Osteocyte (in vitro differentiated cells): ENCODE data around the gene RNF181. TPM values are rescaled to one million over a fixed set of nuclear protein-coding genes. Genes with fewer than 3 reads are reported as not detected.
"Not testable (repeated sequence)": the region's sequence is repeated elsewhere in the genome, so short reads cannot be mapped to it uniquely, and the experiment has no call there.

ENCODE experiments used
- DNase-seq: peaks from one replicate; pipeline ENCODE4 v3.0.0; 2021; ENCODE audit warnings: mixed read lengths; ENCODE audit not compliant: unreplicated experiment; ENCODE audit errors: extremely low spot score
- H3K27ac Mint-ChIP-seq: one replicate; pipeline ENCODE4 v1.8.0; 2021; ENCODE audit warnings: mild to moderate bottlenecking, mixed read lengths; ENCODE audit not compliant: unreplicated experiment
- H3K27me3 Mint-ChIP-seq: one replicate; pipeline ENCODE4 v1.8.0; 2021; ENCODE audit warnings: mixed read lengths; ENCODE audit not compliant: unreplicated experiment
- H3K36me3 Mint-ChIP-seq: one replicate; pipeline ENCODE4 v1.8.0; 2021; ENCODE audit warnings: mixed read lengths; ENCODE audit not compliant: unreplicated experiment
- H3K4me1 Mint-ChIP-seq: one replicate; pipeline ENCODE4 v1.8.0; 2021; ENCODE audit warnings: mixed read lengths; ENCODE audit not compliant: unreplicated experiment
- H3K4me3 Mint-ChIP-seq: one replicate; pipeline ENCODE4 v1.8.0; 2021; ENCODE audit warnings: mild to moderate bottlenecking, moderate library complexity, mixed read lengths; ENCODE audit not compliant: unreplicated experiment
- H3K9me3 Mint-ChIP-seq: one replicate; pipeline ENCODE4 v1.8.0; 2021; ENCODE audit warnings: mixed read lengths; ENCODE audit not compliant: unreplicated experiment
- CTCF ChIP-seq: fragments of 200-600 bp; sonication (generic); IDR thresholded peaks from 2 replicates; pipeline ENCODE4 v1.5.0; 2021; ENCODE audit warnings: antibody characterized with exemption, mild to moderate bottlenecking, moderate library complexity
- total RNA-seq: library from RNA; stranded (reverse); gene quantifications from 2 replicates; pipeline ENCODE4 v1.2.1, GENCODE V29; 2021

The RNF181 gene
- total RNA-seq, 1 donor from 2014 or later: 77.2 TPM

- Mint-ChIP-seq H3K27me3 (no peaks in the 10 kb centered on the region), H3K4me1 (peaks cover 10% of the 10 kb centered on the region), H3K4me3 (no peak overlapping the region), H3K27ac (no peak overlapping the region), H3K9me3 (no peaks in the 10 kb centered on the region), H3K36me3 (peaks cover 37% of the 10 kb centered on the region)
- no peak for DNase-seq
- no peak for TF ChIP-seq CTCF
Observed at GRCh38 chr2:85553184-85553583, 42.4 kb upstream of the RNF181 start.

GRCh38 chr2:85554980-85555612, 40.4 kb upstream of the RNF181 start:
- Mint-ChIP-seq H3K36me3 (peaks cover 37% of the 10 kb centered on the region), H3K9me3 (no peaks in the 10 kb centered on the region), H3K4me3 (no peak overlapping the region), H3K4me1 (peaks cover 11% of the 10 kb centered on the region), H3K27me3 (no peaks in the 10 kb centered on the region), H3K27ac (no peak overlapping the region)
- TF ChIP-seq CTCF: no peak
- no peak for DNase-seq

GRCh38 chr2:85557130-85557529, 38.4 kb upstream of the RNF181 start:
- H3K4me1 Mint-ChIP-seq: peaks cover 24% of the 10 kb centered on the region
- H3K27ac Mint-ChIP-seq: no peak overlapping the region
- H3K9me3 Mint-ChIP-seq: no peaks in the 10 kb centered on the region
- H3K36me3 Mint-ChIP-seq: peaks cover 28% of the 10 kb centered on the region
- H3K4me3 Mint-ChIP-seq: no peak overlapping the region
- H3K27me3 Mint-ChIP-seq: no peaks in the 10 kb centered on the region
- no peak for TF ChIP-seq CTCF
- DNase-seq: no peak

- peaks cover 24% of the 10 kb centered on the region for H3K36me3 Mint-ChIP-seq
- H3K4me1 Mint-ChIP-seq: peaks cover 24% of the 10 kb centered on the region
- no peak for DNase-seq
- no peaks in the 10 kb centered on the region for H3K9me3 Mint-ChIP-seq
- H3K27me3 Mint-ChIP-seq: no peaks in the 10 kb centered on the region
- H3K27ac Mint-ChIP-seq: no peak overlapping the region
- no peak overlapping the region for H3K4me3 Mint-ChIP-seq
- TF ChIP-seq CTCF: no peak
Observed at GRCh38 chr2:85558160-85558559, 37.4 kb upstream of the RNF181 start.

GRCh38 chr2:85560403-85560726, 35.2 kb upstream of the RNF181 start:
- DNase-seq, H3K27me3 Mint-ChIP-seq, H3K9me3 Mint-ChIP-seq: not testable (repeated sequence)
- Mint-ChIP-seq H3K4me1 (peaks cover 24% of the 10 kb centered on the region), H3K27ac (peak overlapping the region; percentile 96), H3K36me3 (peaks cover 14% of the 10 kb centered on the region), H3K4me3 (peak overlapping the region; percentile 98)

GRCh38 chr2:85560812-85561279, 34.7 kb upstream of the RNF181 start:
- Mint-ChIP-seq H3K4me3 (peak overlapping the region; percentile 98), H3K4me1 (peaks cover 24% of the 10 kb centered on the region), H3K27me3 (no peaks in the 10 kb centered on the region), H3K27ac (peak overlapping the region; percentile 96), H3K9me3 (no peaks in the 10 kb centered on the region), H3K36me3 (peaks cover 13% of the 10 kb centered on the region)
- TF ChIP-seq CTCF: no peak
- DNase-seq: no peak
